SIG-M5 (cell line): ENCODE results near the gene LIPM.

ENCODE experiments used
- DNase-seq: peaks from one replicate; lab custom pipeline; 2025; lab: John Stamatoyannopoulos, UW

Gene LIPM

GRCh38 chr10:88838766-88839350 lies 36.3 kb downstream of the LIPM start:
- no peak for DNase-seq

GRCh38 chr10:88840104-88840503 lies 37.6 kb downstream of the LIPM start:
- DNase-seq, result no peak

GRCh38 chr10:88840881-88841280 lies 38.4 kb downstream of the LIPM start:
- no peak for DNase-seq

- no peak for DNase-seq
These were observed 39.0 kb downstream of the LIPM start for GRCh38 chr10:88841316-88842111.

GRCh38 chr10:88843171-88843570 lies 40.6 kb downstream of the LIPM start:
- DNase-seq, result no peak

GRCh38 chr10:88848499-88848898 lies 46.0 kb downstream of the LIPM start:
- no peak for DNase-seq

GRCh38 chr10:88849234-88849633 lies 46.7 kb downstream of the LIPM start:
- no peak for DNase-seq

- DNase-seq, result no peak
These were observed 48.2 kb downstream of the LIPM start for GRCh38 chr10:88850712-88851111.

- peak; percentile 75 for DNase-seq
These were observed 49.2 kb downstream of the LIPM start, which contains the start of gene ANKRD22 for GRCh38 chr10:88851706-88852105. TSS of gene ANKRD22 (minus strand) at chr10:88851844. CDS start at chr10:88851607, 237 bp downstream.

GRCh38 chr10:88852327-88852726 lies 49.8 kb downstream of the LIPM start:
- DNase-seq, result no peak

- DNase-seq, result peak; percentile 61
These were observed 50.8 kb downstream of the LIPM start for GRCh38 chr10:88853155-88853881.

GRCh38 chr10:88854684-88855083 lies 52.2 kb downstream of the LIPM start:
- DNase-seq, result no peak

- no peak for DNase-seq
These were observed 55.3 kb downstream of the LIPM start for GRCh38 chr10:88857831-88858230.

- DNase-seq, result no peak
These were observed 56.0 kb downstream of the LIPM start for GRCh38 chr10:88858491-88858890.

- DNase-seq, result no peak
These were observed 58.5 kb downstream of the LIPM start for GRCh38 chr10:88861036-88861435.

GRCh38 chr10:88865281-88865876 lies 62.8 kb downstream of the LIPM start:
- no peak for DNase-seq

GRCh38 chr10:88866454-88866853 lies 63.9 kb downstream of the LIPM start:
- DNase-seq, result no peak

GRCh38 chr10:88870089-88870488 lies 67.6 kb downstream of the LIPM start:
- no peak for DNase-seq
